ENCODE results near the gene RPL10. TPM values are rescaled to one million over a fixed set of nuclear protein-coding genes. Genes with fewer than 3 reads are reported as not detected.

The RPL10 gene
- total and polyA plus RNA-seq, 2 experiments from 2014 or later: 1,435 to 6,561 TPM

DNA sequence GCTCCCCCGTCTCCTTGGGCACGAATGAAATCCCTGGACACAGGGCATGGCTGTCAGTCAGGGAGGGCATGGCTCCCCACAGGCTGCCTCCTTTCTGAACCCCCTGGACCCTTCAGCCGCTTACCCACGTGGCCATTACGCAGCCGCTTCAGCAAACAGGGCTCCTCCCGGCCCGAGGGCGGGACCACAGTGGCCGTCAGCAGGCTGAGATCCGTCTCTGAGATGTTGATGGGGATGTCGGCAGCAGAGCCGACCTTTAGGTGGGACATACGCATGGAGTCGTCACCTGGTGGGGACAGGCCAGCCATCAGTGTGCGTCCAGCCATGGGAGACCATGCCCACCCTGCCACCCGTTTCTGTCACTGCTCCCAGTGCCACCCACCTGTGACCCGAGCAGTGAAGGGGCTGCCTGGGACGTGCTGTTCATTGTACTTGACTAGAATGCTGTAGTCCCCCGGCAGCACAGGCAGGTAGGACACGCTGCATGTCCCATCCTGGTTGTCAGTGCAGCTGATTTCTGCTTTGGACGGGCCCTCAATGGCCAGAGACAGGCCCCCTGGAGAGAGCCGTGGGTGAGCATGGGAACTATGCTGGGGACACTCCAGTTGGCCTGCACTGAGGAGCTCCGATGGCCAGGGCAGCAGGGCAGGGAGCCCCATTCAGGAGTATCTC lies 44.9 kb upstream of the RPL10 start:
- peaks cover 16% of the 10 kb centered on the region; the same call in 1 of the 2 replicates for H3K36me3 ChIP-seq (ENCODE audit: low read depth)
- no peaks in the 10 kb centered on the region for H3K27me3 ChIP-seq (replicated peaks; ENCODE audit: insufficient read depth)
- in situ Hi-C loops (cut with MboI): no loop called here
- H3F3A ChIP-seq (ENCODE audit: insufficient read depth): peaks cover 15% of the 10 kb centered on the region
- H3K9me2 ChIP-seq (ENCODE audit: insufficient read depth): no peaks in the 10 kb centered on the region
- H2AFZ ChIP-seq: no peak overlapping the region
- no peaks in the 10 kb centered on the region for H3K9me3 ChIP-seq (ENCODE audit: low read depth)
- H3K4me3 ChIP-seq: no peak overlapping the region
- H3K4me2 ChIP-seq (ENCODE audit: unreplicated experiment): no peak overlapping the region
- no peak for TF ChIP-seq EZH2phosphoT487 (IDR thresholded peaks at IDR 0.05; ENCODE audit: insufficient read depth, low read depth)
- TF ChIP-seq EZH2 (IDR thresholded peaks at IDR 0.05; ENCODE audit: insufficient read depth, poor library complexity, severe bottlenecking): no peak
- H3K9ac ChIP-seq: no peak overlapping the region
- H3K79me2 ChIP-seq (ENCODE audit: insufficient read depth): peaks cover 16% of the 10 kb centered on the region
- H3K27ac ChIP-seq: no peak overlapping the region
- no peak for DNase-seq
- 74 to 79% methylated on average over 12 to 18 of the region's 24 CpGs for WGBS, 2 experiments (ENCODE audit: low coverage in 1 of 2, low lambda C conversion rate in 2 of 2, missing lambda C conversion rate in 2 of 2)
- no peaks in the 10 kb centered on the region for H3K4me1 ChIP-seq (ENCODE audit: insufficient read depth)
- no peaks in the 10 kb centered on the region for H4K20me1 ChIP-seq (ENCODE audit: insufficient read depth)

GRCh38 chrX:154354013-154354412 lies 44.2 kb upstream of the RPL10 start:
- Histone ChIP-seq H3K9me2 (ENCODE audit: insufficient read depth) (no peaks in the 10 kb centered on the region), H3K36me3 (ENCODE audit: low read depth) (peaks cover 15% of the 10 kb centered on the region; the same call in 1 of the 2 replicates), H3K27ac (no peak overlapping the region), H4K20me1 (ENCODE audit: insufficient read depth) (no peaks in the 10 kb centered on the region; the same call in 1 of the 2 replicates), H3K27me3 (replicated peaks; ENCODE audit: insufficient read depth) (no peaks in the 10 kb centered on the region), H2AFZ (no peak overlapping the region), H3K9ac (no peak overlapping the region), H3F3A (ENCODE audit: insufficient read depth) (peaks cover 19% of the 10 kb centered on the region; the same call in 1 of the 2 replicates), H3K4me3 (no peak overlapping the region), H3K79me2 (ENCODE audit: insufficient read depth) (peaks cover 23% of the 10 kb centered on the region), H3K4me2 (ENCODE audit: unreplicated experiment) (no peak overlapping the region), H3K9me3 (ENCODE audit: low read depth) (no peaks in the 10 kb centered on the region), H3K4me1 (ENCODE audit: insufficient read depth) (no peaks in the 10 kb centered on the region)
- DNase-seq: no peak
- TF ChIP-seq EZH2 (IDR thresholded peaks at IDR 0.05; ENCODE audit: insufficient read depth, poor library complexity, severe bottlenecking): no peak
- no peak for TF ChIP-seq EZH2phosphoT487 (IDR thresholded peaks at IDR 0.05; ENCODE audit: insufficient read depth, low read depth)
- in situ Hi-C loops (cut with MboI): no loop called here
- 91 to 98% methylated on average over 8 of the region's 14 CpGs for WGBS, 2 experiments (ENCODE audit: low coverage in 1 of 2, low lambda C conversion rate in 2 of 2, missing lambda C conversion rate in 2 of 2)

GRCh38 chrX:154354516-154354915 lies 43.7 kb upstream of the RPL10 start:
- no peak overlapping the region for H3K27ac ChIP-seq
- no peak overlapping the region for H2AFZ ChIP-seq
- H3F3A ChIP-seq (ENCODE audit: insufficient read depth): peaks cover 15% of the 10 kb centered on the region; the same call in 1 of the 2 replicates
- no peaks in the 10 kb centered on the region for H3K27me3 ChIP-seq (replicated peaks; ENCODE audit: insufficient read depth)
- no peak overlapping the region for H3K9ac ChIP-seq
- WGBS, 2 experiments (ENCODE audit: low coverage in 1 of 2, low lambda C conversion rate in 2 of 2, missing lambda C conversion rate in 2 of 2): 82 to 96% methylated on average over 5 to 13 of the region's 13 CpGs
- no peak for DNase-seq
- no peaks in the 10 kb centered on the region for H3K4me1 ChIP-seq (ENCODE audit: insufficient read depth)
- TF ChIP-seq EZH2phosphoT487 (IDR thresholded peaks at IDR 0.05; ENCODE audit: insufficient read depth, low read depth) (no peak), EZH2 (IDR thresholded peaks at IDR 0.05; ENCODE audit: insufficient read depth, poor library complexity, severe bottlenecking) (no peak)
- H3K9me2 ChIP-seq (ENCODE audit: insufficient read depth): no peaks in the 10 kb centered on the region
- H3K79me2 ChIP-seq (ENCODE audit: insufficient read depth): peaks cover 28% of the 10 kb centered on the region
- in situ Hi-C loops (cut with MboI): no loop called here
- no peaks in the 10 kb centered on the region for H3K9me3 ChIP-seq (ENCODE audit: low read depth)
- no peak overlapping the region for H3K4me3 ChIP-seq
- H3K4me2 ChIP-seq (ENCODE audit: unreplicated experiment): no peak overlapping the region
- H4K20me1 ChIP-seq (ENCODE audit: insufficient read depth): no peaks in the 10 kb centered on the region; the same call in 1 of the 2 replicates
- H3K36me3 ChIP-seq (ENCODE audit: low read depth): peaks cover 10% of the 10 kb centered on the region; the same call in 1 of the 2 replicates

DNA sequence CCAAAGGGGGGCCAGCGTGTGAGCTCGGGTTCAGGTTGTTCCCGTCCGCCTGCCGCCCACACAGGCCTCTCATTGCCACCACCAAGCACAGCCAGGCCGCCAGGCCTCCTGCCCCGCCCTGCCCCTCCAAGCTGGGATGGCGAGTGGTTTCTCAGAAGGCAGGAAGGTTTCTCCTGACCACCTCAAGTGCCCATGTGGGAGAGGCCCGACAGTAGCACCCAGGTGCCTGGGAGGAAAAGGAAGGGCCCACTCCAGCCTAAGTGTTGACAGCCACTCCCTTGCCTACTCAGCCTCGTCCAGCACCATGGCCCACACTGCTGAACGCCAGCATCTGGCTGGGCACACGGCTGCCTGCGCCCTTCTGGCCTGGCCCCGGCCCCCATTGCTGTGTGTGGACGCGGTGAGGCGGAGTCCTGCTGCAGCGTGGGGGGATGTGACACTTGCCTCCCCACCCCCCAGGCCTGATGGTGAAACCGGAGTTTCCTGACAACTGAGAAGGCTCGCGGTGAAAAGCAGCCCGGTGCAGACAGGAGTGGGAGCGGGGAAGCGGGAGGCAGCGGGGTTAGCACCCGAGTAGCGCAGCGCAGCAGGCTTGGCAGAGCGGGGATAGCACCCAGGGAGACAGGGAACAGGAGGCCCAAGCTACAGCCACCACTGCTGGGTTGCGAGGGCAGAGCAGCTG lies 42.9 kb upstream of the RPL10 start:
- in situ Hi-C loops (cut with MboI): no loop called here
- no peaks in the 10 kb centered on the region for H3K9me2 ChIP-seq (ENCODE audit: insufficient read depth)
- no peak for DNase-seq
- H3K27me3 ChIP-seq (replicated peaks; ENCODE audit: insufficient read depth): no peaks in the 10 kb centered on the region
- H4K20me1 ChIP-seq (ENCODE audit: insufficient read depth): no peaks in the 10 kb centered on the region; the same call in 1 of the 2 replicates
- no peaks in the 10 kb centered on the region for H3K4me1 ChIP-seq (ENCODE audit: insufficient read depth)
- TF ChIP-seq EZH2 (IDR thresholded peaks at IDR 0.05; ENCODE audit: insufficient read depth, poor library complexity, severe bottlenecking): no peak
- TF ChIP-seq EZH2phosphoT487 (IDR thresholded peaks at IDR 0.05; ENCODE audit: insufficient read depth, low read depth): no peak
- no peaks in the 10 kb centered on the region for H3K9me3 ChIP-seq (ENCODE audit: low read depth)
- 80 to 81% methylated on average over 19 to 30 of the region's 30 CpGs for WGBS, 2 experiments (ENCODE audit: low coverage in 1 of 2, low lambda C conversion rate in 2 of 2, missing lambda C conversion rate in 2 of 2)
- no peak overlapping the region for H2AFZ ChIP-seq
- H3F3A ChIP-seq (ENCODE audit: insufficient read depth): peaks cover 14% of the 10 kb centered on the region; the same call in 1 of the 2 replicates
- no peak overlapping the region for H3K4me3 ChIP-seq
- peaks cover 35% of the 10 kb centered on the region for H3K79me2 ChIP-seq (ENCODE audit: insufficient read depth)
- H3K36me3 ChIP-seq (ENCODE audit: low read depth): peaks cover 4% of the 10 kb centered on the region; the same call in 1 of the 2 replicates
- H3K4me2 ChIP-seq (ENCODE audit: unreplicated experiment): no peak overlapping the region
- H3K9ac ChIP-seq: no peak overlapping the region
- H3K27ac ChIP-seq: no peak overlapping the region
